Adrenal gland (tissue), 5 donors: Measurements from ENCODE around the gene YKT6.

Source experiments
- POLR2A ChIP-seq, 2 donors: fragments of 450-650 bp; IDR thresholded peaks; one replicate each; pipeline ENCODE4 v1.6.1; 2017; ENCODE audit warnings: antibody characterized with exemption in 2 of 2, mild to moderate bottlenecking in 2 of 2, moderate library complexity in 1 of 2
- TF ChIP-seq, protein P1 (sequence below), 6 experiments: fragments of 450-650 bp in 4 of 6; fragments of 200-600 bp in 2 of 6; sonication (generic) in 1 of 6; IDR thresholded peaks; 1 replicate in 5 of 6; 2 replicates in 1 of 6; pipeline versions ENCODE4 v1.5.1 to v1.8.0; 2016 to 2021; ENCODE audit warnings: antibody characterized with exemption in 6 of 6, mild to moderate bottlenecking in 2 of 6, moderate library complexity in 1 of 6
- donor health status: DM: no; HTN: no; CAD: no.

GRCh38 chr7:44213206-44213876 is 12.6 kb downstream of the YKT6 start:
- TF ChIP-seq, protein P1, sequence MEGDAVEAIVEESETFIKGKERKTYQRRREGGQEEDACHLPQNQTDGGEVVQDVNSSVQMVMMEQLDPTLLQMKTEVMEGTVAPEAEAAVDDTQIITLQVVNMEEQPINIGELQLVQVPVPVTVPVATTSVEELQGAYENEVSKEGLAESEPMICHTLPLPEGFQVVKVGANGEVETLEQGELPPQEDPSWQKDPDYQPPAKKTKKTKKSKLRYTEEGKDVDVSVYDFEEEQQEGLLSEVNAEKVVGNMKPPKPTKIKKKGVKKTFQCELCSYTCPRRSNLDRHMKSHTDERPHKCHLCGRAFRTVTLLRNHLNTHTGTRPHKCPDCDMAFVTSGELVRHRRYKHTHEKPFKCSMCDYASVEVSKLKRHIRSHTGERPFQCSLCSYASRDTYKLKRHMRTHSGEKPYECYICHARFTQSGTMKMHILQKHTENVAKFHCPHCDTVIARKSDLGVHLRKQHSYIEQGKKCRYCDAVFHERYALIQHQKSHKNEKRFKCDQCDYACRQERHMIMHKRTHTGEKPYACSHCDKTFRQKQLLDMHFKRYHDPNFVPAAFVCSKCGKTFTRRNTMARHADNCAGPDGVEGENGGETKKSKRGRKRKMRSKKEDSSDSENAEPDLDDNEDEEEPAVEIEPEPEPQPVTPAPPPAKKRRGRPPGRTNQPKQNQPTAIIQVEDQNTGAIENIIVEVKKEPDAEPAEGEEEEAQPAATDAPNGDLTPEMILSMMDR (IDR thresholded peaks at IDR 0.05) = no peak
- no peak for TF ChIP-seq POLR2A (IDR thresholded peaks at IDR 0.05)
